IMR-90 (cell line): Measurements from ENCODE around the gene CRYBG3. TPM values are rescaled to one million over a fixed set of nuclear protein-coding genes. Genes with fewer than 3 reads are reported as not detected.

Experiments used
- ATAC-seq: fragments of 200-7000 bp; cut with Tn5 transposase; 2 replicates; pipeline ENCODE4 v1.9.1; 2020; ENCODE audit warnings: low read depth, mild to moderate bottlenecking, moderate library complexity
- BruUV-seq: library from RNA; stranded (reverse); fragments of 400-500 nt; replicated peaks from 2 replicates; lab custom pipeline; 2021; lab: Mats Ljungman, UMichigan
- CTCF ChIA-PET: fragments of 300-600 bp; formaldehyde crosslinking; extraction: SDS; loops from one replicate; lab custom pipeline; 2021; ENCODE audit warnings: antibody characterized with exemption; lab: Yijun Ruan, JAX
- POLR2A ChIA-PET: fragments of 300-600 bp; sonication (Branson Sonifier 250); formaldehyde crosslinking; loops from one replicate; lab custom pipeline; 2022; ENCODE audit warnings: antibody characterized with exemption; ENCODE audit not compliant: unreplicated experiment; lab: Charles Lee
- DNase-seq: peaks from one replicate; pipeline ENCODE4 v3.0.0; 2013
- H2AFZ ChIP-seq: replicated peaks from 2 replicates; pipeline ENCODE3; 2013; ENCODE audit warnings: low read length, mild to moderate bottlenecking; ENCODE audit not compliant: poor library complexity
- H2AK5ac ChIP-seq: 2 replicates; pipeline ENCODE4 v1.6.1; 2013; ENCODE audit warnings: low read depth, low read length, inconsistent platforms
- H2AK9ac ChIP-seq: replicated peaks from 2 replicates; pipeline ENCODE3; 2013; ENCODE audit warnings: mild to moderate bottlenecking, low read depth, low read length, moderate library complexity; ENCODE audit not compliant: poor library complexity
- H2BK120ac ChIP-seq: 2 replicates; pipeline ENCODE4 v1.6.1; 2013; ENCODE audit warnings: low read depth, low read length, inconsistent platforms
- H2BK15ac ChIP-seq: 3 replicates; pipeline ENCODE4 v1.6.1; 2013; ENCODE audit warnings: low read depth, low read length, inconsistent platforms
- H2BK20ac ChIP-seq: 2 replicates; pipeline ENCODE4 v1.6.1; 2013; ENCODE audit warnings: low read depth, mild to moderate bottlenecking, inconsistent platforms, low read length, moderate library complexity
- H2BK5ac ChIP-seq: 2 replicates; pipeline ENCODE4 v1.6.1; 2013; ENCODE audit warnings: mild to moderate bottlenecking, low read depth, low read length, inconsistent platforms; ENCODE audit not compliant: poor library complexity, severe bottlenecking
- H3K14ac ChIP-seq: replicated peaks from 2 replicates; pipeline ENCODE4 v1.6.1; 2013; ENCODE audit warnings: low read depth, low read length, inconsistent platforms
- H3K18ac ChIP-seq: 2 replicates; pipeline ENCODE4 v1.6.1; 2013; ENCODE audit warnings: low read depth, low read length, control low read depth
- H3K23ac ChIP-seq: 2 replicates; pipeline ENCODE4 v1.6.1; 2013; ENCODE audit warnings: low read depth, low read length, inconsistent platforms
- H3K27ac ChIP-seq: 2 replicates; pipeline ENCODE4 v1.5.1; 2013; ENCODE audit warnings: mild to moderate bottlenecking, control low read depth, low read length; ENCODE audit not compliant: insufficient read depth
- H3K27me3 ChIP-seq: 2 replicates; pipeline ENCODE4 v1.6.1; 2013; ENCODE audit warnings: low read length; ENCODE audit not compliant: control insufficient read depth, insufficient read depth
- H3K36me3 ChIP-seq: 2 replicates; pipeline ENCODE4 v1.6.1; 2013; ENCODE audit warnings: low read length, mixed read lengths; ENCODE audit not compliant: control insufficient read depth, insufficient read depth
- H3K4ac ChIP-seq: 2 replicates; pipeline ENCODE4 v1.6.1; 2013; ENCODE audit warnings: low read depth, low read length, inconsistent platforms
- H3K4me1 ChIP-seq: 2 replicates; pipeline ENCODE4 v1.6.1; 2013; ENCODE audit warnings: low read length, mixed read lengths; ENCODE audit not compliant: control insufficient read depth, insufficient read depth
- H3K4me2 ChIP-seq: 2 replicates; pipeline ENCODE4 v1.6.1; 2013; ENCODE audit warnings: low read depth, mild to moderate bottlenecking, control low read depth, low read length, moderate library complexity
- H3K4me3 ChIP-seq: 2 replicates; pipeline ENCODE4 v1.5.1; 2013; ENCODE audit warnings: low read depth, mild to moderate bottlenecking, control low read depth, low read length, moderate library complexity; ENCODE audit not compliant: insufficient read depth
- H3K56ac ChIP-seq: 2 replicates; pipeline ENCODE4 v1.6.1; 2013; ENCODE audit warnings: low read length, inconsistent platforms; ENCODE audit not compliant: insufficient read depth; ENCODE audit errors: extremely low read depth
- H3K79me1 ChIP-seq, 2 experiments: 2 replicates each; pipeline ENCODE4 v1.6.1; 2013; ENCODE audit warnings: low read length in 2 of 2, inconsistent platforms in 1 of 2, low read depth in 1 of 2
- H3K9ac ChIP-seq: 2 replicates; pipeline ENCODE4 v1.6.1; 2013; ENCODE audit warnings: low read depth, low read length, control low read depth
- H3K9me1 ChIP-seq: 2 replicates; pipeline ENCODE4 v1.6.1; 2013; ENCODE audit warnings: low read length, inconsistent platforms; ENCODE audit not compliant: insufficient read depth
- H3K9me3 ChIP-seq: 2 replicates; pipeline ENCODE4 v1.6.1; 2013; ENCODE audit warnings: low read length; ENCODE audit not compliant: control insufficient read depth, insufficient read depth
- H4K20me1 ChIP-seq: 2 replicates; pipeline ENCODE4 v1.6.1; 2013; ENCODE audit warnings: low read length, inconsistent platforms; ENCODE audit not compliant: insufficient read depth
- H4K5ac ChIP-seq: 2 replicates; pipeline ENCODE4 v1.6.1; 2013; ENCODE audit warnings: mild to moderate bottlenecking, low read depth, low read length, control low read depth
- H4K8ac ChIP-seq, 2 experiments: 2 replicates each; pipeline ENCODE4 v1.6.1; 2013; ENCODE audit warnings: low read depth in 2 of 2, low read length in 2 of 2, control low read depth in 1 of 2, inconsistent platforms in 1 of 2
- H4K91ac ChIP-seq: 2 replicates; pipeline ENCODE4 v1.6.1; 2013; ENCODE audit warnings: low read depth, low read length, inconsistent platforms; ENCODE audit not compliant: insufficient read depth
- FOS ChIP-seq: fragments of 150-350 bp; IDR thresholded peaks from 2 replicates; pipeline ENCODE4 v1.6.1; 2016; ENCODE audit warnings: low read depth, low read length
- MAFK ChIP-seq: IDR thresholded peaks from 2 replicates; pipeline ENCODE4 v1.6.1; 2012; ENCODE audit warnings: low read depth, low read length, improper control_type of control experiment
- RCOR1 ChIP-seq: IDR thresholded peaks from 2 replicates; pipeline ENCODE4 v1.6.1; 2012; ENCODE audit warnings: mild to moderate bottlenecking, low read length, improper control_type of control experiment; ENCODE audit not compliant: insufficient replicate concordance
- USF2 ChIP-seq: fragments of 150-350 bp; IDR thresholded peaks from 2 replicates; pipeline ENCODE4 v1.6.1; 2017; ENCODE audit warnings: mild to moderate bottlenecking, antibody characterized with exemption, low read length, low read depth
- WGBS, 2 experiments: methylation state at CpG; one replicate each; pipeline versions ENCODE4 v1.1.5 to v1.1.7; 2013; ENCODE audit warnings: missing lambda C conversion rate in 2 of 2; ENCODE audit not compliant: insufficient read length in 1 of 2; ENCODE audit errors: extremely low coverage in 2 of 2; 5-methylcytosine and 5-hydroxymethylcytosine counted together
- dilution Hi-C: fragments of 300-500 bp; cut with HindIII; formaldehyde crosslinking; loops from one replicate; pipeline ENCODE4 v1.14.3; 2018; ENCODE audit warnings: low sequenced_read_pairs; ENCODE audit not compliant: unreplicated experiment
- in situ Hi-C: fragments of 300-500 bp; cut with MboI; formaldehyde crosslinking; loops from 3 replicates; pipeline ENCODE4 v1.14.3; 2019; ENCODE audit warnings: low sequenced_read_pairs, inconsistent platforms, mixed read lengths
- intact Hi-C: fragments of 100-400 bp; cut with micrococcal nuclease; formaldehyde crosslinking; loops from 2 replicates; pipeline ENCODE4 v1.10.0; 2022
- polyA plus RNA-seq, 3 experiments: library from polyadenylated mRNA; depleted of rRNA; stranded (reverse); fragments of >200 nt; gene quantifications; 2 replicates each; pipeline ENCODE4 v1.2.3, GENCODE V29; 2012; ENCODE audit warnings: low replicate concordance in 1 of 3
- total RNA-seq: library from RNA; depleted of rRNA; stranded (reverse); fragments of >200 nt; gene quantifications from 2 replicates; pipeline ENCODE4 v1.2.3, GENCODE V29; 2012

The CRYBG3 gene
- total and polyA plus RNA-seq, 2 of the 4 experiments (the other 2 are of a cell fraction), result 4.9 to 26.2 TPM

- no peak overlapping the region for H3K4me2 ChIP-seq
- H3K9me3 ChIP-seq, result no peaks in the 10 kb centered on the region
- H4K8ac ChIP-seq, result no peak overlapping the region
- H4K20me1 ChIP-seq, result no peaks in the 10 kb centered on the region
- CTCF ChIA-PET, result no interaction called here
- H3K4me3 ChIP-seq, result no peak overlapping the region
- no peak overlapping the region for H3K18ac ChIP-seq
- H2AFZ ChIP-seq, result no peak overlapping the region
- H3K4ac ChIP-seq, result no peak overlapping the region
- no peak overlapping the region for H2AK9ac ChIP-seq
- dilution Hi-C loops, result no loop called here
- H2AK5ac ChIP-seq, result no peak overlapping the region
- H3K56ac ChIP-seq, result no peak overlapping the region
- peaks cover 2% of the 10 kb centered on the region; the same call in 1 of the 2 replicates for H3K36me3 ChIP-seq
- ATAC-seq (no peak), DNase-seq (no peak)
- H4K5ac ChIP-seq, result no peak overlapping the region
- no peak overlapping the region for H3K23ac ChIP-seq
- no peak overlapping the region for H2BK120ac ChIP-seq
- WGBS, 2 experiments, result no CpG with 5 or more reads among the region's 1 CpG
- POLR2A ChIA-PET, result no interaction called here
- no peak overlapping the region for H2BK5ac ChIP-seq
- H3K14ac ChIP-seq, result no peak overlapping the region
- H4K91ac ChIP-seq, result no peak overlapping the region
- H3K27me3 ChIP-seq, result no peaks in the 10 kb centered on the region
- no peaks in the 10 kb centered on the region for H3K4me1 ChIP-seq
- no peak overlapping the region for H2BK20ac ChIP-seq
- in situ Hi-C loops, result no loop called here
- H3K27ac ChIP-seq, result no peak overlapping the region
- no peak overlapping the region for H2BK15ac ChIP-seq
- intact Hi-C loops, result no loop called here
- H3K79me1 ChIP-seq, result no peaks in the 10 kb centered on the region
- no peak overlapping the region for H3K9ac ChIP-seq
- TF ChIP-seq FOS (no peak), RCOR1 (no peak), USF2 (no peak), MAFK (no peak)
- no peaks in the 10 kb centered on the region for H3K9me1 ChIP-seq
- BruUV-seq, result no TSS peak
These were observed 74.3 kb downstream of the CRYBG3 start for GRCh38 chr3:97896129-97896528.
